ENCODE data around the gene TBL1X. TPM values are rescaled to one million over a fixed set of nuclear protein-coding genes. Genes with fewer than 3 reads are reported as not detected.

Gene TBL1X
- total and polyA plus RNA-seq, 2 of the 8 experiments (the other 6 are each of a cell fraction or from before 2014, with no cell fraction given): 13.3 to 25.6 TPM

GRCh38 chrX:9420275-9421265, 44.3 kb upstream of the TBL1X start (continued):
- TF ChIP-seq SAP30 (IDR thresholded peaks at IDR 0.05; ENCODE audit: insufficient read depth, insufficient replicate concordance, low read length) (no peak), EGR1 (IDR thresholded peaks at IDR 0.05; ENCODE audit: borderline replicate concordance, low read depth, low read length) (no peak)

Data from H1 (cell line).